Esophagus mucosa (tissue), 1 donor: Measurements from ENCODE around the gene NRCAM. TPM values are rescaled to one million over a fixed set of nuclear protein-coding genes. Genes with fewer than 3 reads are reported as not detected.

Experiments used
- ATAC-seq: fragments of 200-7000 bp; cut with Tn5 transposase; one replicate; pipeline ENCODE4 v1.9.1; 2020
- total RNA-seq: library from RNA; stranded (reverse); gene quantifications from one replicate; pipeline ENCODE4 v1.2.4, GENCODE V29; 2023
- donor health status: DM: yes; HTN: yes; CAD: no.

The NRCAM gene
- total RNA-seq, 1 donor from 2014 or later, result 10.9 TPM

GRCh38 chr7:108457871-108458270, 1.6 kb upstream of the NRCAM start:
- no peak for ATAC-seq

GRCh38 chr7:108456845-108457540, 757 bp upstream of the NRCAM start:
- no peak for ATAC-seq

DNA sequence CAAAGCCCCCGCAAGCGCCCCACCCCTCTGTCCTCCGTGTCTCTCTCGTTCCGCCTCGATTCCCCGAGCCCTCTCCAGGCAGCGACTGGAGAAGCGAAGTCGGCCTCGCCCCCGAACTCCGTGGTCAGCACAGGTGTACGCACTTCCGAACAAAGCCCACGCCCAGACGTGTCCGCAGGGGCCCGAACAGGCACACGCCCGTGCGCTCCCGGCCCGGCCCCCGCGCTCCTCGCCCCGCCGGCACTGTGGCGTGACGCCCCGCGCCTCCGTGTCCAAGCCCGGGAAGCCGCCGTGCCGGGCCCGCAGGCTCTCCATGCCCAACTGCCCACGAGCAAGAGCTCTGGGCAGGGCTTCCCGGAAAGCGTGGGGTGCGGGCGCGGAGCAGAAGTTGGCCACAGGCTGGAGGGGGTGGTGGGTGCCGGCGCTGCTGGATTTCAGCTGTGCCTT, 662 bp downstream of the NRCAM start:
- peak; percentile 46 for ATAC-seq

- ATAC-seq, result peak; percentile 36
These were observed 1.3 kb downstream of the NRCAM start for GRCh38 chr7:108454674-108455550.

DNA sequence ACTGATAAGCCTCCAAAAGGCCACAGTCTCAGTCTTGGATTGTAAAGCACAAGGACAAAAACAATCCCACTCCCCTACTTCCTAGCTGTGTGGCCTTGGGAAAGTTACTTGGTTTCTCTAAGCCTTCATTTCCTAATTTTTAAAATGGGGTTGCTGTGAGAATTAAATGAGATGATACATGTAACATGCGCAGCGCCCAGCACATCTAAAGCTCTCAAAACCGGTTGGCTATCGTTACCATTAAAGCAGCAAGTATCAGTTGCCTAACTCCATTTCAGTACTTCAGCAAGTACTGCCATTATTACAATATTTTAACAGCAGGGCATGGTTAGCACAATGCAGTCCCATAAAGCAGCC, 1.9 kb downstream of the NRCAM start:
- ATAC-seq, result no peak

GRCh38 chr7:108453320-108453719, 2.9 kb downstream of the NRCAM start:
- ATAC-seq, result no peak

DNA sequence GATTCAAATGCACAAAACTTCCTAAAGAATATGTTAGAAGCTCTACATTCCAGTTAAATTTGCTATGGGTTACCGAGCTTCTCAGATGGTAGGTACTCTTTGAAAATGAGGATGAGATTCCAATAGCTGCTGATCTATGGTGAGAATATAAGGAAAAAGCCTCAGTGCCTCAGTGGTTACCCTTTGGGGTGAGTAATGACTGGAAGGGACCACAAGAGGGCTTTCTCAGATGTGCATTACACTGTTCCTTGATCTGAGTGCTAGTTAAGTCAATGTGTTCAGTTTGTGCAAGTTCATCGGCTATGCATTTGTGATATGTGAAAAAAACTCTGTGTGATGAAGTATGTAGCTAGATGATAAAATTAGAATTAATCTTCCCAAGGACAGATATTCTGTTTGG, 3.5 kb downstream of the NRCAM start:
- ATAC-seq, result peak; percentile 35

DNA sequence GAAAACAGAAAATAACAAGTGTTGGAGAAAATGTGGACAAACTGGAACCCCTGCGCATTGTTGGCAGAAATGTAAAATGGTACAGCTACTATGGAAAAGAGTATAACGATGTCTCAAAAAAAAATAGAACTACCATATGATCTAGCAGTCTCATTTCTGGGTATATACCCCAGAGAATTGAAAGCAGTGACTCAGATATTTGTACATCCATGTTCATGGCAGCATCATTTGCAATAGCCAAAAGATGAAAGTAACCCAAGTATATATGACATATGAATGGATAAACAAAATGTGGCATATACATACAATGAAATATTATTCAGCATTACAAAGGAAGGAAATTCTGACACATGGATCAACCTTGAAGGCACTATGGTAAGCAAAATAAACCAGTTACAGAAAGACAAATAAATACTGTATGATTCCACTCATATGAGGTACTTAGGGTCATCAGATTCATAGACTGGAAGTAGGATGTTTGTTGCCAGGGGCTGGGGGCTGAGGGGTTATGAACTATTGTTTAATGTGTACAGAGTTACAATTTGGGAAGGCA, 4.9 kb downstream of the NRCAM start:
- no peak for ATAC-seq

DNA sequence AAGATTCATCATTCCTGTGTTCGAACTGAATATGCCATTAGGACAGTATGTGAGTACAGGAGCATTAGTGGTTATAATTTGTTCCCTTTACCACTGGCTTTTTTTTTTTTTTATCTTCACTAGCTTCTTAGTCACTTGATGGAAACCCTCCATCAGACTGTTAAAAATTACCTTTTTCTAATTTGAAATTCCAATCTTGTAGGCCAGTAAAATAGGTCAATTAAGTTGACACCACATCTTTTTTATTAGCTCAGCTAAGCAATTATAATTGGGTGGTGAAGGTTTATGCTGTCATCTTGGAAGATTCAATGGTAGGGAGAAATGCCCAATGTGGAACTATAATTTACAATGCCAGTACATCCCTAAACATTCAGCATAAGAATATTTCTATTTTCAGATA, 6.1 kb downstream of the NRCAM start:
- ATAC-seq, result no peak

DNA sequence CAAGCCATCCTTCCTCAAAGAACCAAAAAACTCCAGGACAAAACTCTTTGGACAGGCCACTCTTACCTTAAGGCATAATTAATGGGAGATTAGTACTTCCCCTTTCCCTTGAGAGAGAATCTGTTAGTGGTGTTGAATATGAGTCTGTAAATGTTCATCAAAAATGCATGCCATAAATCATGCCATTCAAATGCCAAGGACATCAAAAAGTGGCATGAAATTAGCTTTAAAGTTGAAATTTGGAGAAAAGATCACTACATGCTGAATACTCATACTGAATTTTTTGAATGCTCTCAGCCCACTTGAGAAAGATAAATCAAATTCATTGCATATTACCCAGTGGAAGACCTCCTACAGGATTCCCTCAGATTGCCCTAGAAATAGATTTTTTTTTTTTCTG, 6.7 kb downstream of the NRCAM start:
- ATAC-seq, result no peak

DNA sequence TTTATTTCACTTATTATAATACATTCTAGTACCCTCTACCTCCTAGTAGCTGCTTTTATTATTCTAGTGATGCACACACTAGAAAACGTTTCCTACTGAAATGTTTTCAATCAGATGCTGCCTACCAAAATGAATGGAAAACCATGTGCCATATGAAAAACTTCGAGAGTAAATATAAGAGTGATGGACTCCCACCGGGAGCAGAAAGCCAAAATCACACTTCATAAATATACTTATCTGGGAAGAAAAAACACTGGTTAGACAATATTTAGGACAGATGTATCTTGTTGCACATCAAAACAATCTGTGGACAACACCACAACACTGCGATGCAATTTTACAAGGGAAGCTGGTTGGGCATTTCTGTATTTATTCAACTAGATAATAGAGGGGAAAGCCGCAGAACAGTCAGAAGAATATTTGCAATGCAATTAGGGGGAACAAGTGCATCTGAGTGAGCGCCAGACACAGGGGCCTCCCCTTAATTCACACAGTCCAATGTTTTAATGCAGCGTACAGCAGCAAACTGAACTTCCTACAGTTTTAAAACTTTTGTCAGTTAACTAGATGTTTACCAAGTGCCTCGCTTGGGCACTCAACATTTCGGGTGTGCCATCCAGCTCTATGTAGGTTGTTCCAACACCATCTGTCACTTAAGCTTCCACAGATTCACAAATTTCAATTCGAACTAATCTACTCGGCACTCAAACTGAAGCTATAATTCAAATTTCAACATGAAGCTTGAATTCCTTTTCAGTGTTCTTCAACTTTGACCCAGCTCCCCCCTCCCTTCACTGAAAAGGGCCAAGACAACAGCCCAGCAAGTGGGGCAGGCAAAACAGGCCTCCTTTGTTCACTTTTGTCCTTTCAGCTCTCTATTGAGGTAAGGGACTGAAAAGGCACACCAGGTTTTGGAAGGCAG, 7.4 kb downstream of the NRCAM start:
- no peak for ATAC-seq

GRCh38 chr7:108442039-108442568, 14.1 kb downstream of the NRCAM start:
- peak; percentile 32 for ATAC-seq

DNA sequence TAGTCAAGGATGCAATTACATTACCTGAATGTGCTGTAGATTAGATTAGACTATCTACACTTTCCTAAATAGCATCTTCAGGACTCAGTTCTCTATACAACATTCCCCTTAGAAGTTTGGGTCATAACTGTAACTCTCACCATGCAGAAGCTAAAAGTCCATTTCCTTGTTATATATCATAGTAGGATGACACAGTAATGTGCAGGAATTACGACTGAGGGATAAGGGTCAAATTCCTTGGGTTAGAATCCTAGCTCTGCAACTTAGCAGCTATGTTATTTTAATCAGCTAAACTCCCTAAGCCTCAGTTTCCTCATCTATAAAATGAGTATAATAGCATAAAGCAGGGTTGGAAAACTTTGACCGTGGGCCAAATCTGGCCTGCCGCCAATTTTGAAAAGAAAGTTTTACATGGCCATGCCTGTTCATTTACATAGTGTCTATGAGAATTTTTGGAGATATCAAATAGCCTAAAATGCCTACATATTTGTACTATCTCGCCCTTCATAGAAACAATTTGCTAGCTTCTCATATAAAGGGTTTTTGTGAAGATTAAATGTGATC, 14.8 kb downstream of the NRCAM start:
- ATAC-seq, result no peak

DNA sequence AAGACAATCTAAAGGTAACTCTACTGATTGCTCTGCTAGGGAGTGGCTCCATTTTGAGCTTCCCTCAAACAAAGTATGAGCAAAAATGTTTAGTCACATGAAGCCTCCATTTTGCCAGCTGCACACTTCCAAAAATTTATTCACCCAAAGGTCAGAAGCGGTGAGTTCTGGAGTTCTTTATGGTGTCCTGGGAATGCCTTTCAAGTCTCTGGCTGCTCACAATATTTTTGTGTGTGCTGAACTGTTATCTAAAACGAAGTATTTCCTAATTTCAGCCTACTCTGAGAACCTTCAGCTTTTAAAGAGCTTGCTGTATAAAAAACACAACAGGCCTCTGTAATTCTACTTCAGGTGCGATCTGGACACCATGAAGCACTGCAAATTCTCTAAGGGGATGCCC, 15.6 kb downstream of the NRCAM start:
- no peak for ATAC-seq

DNA sequence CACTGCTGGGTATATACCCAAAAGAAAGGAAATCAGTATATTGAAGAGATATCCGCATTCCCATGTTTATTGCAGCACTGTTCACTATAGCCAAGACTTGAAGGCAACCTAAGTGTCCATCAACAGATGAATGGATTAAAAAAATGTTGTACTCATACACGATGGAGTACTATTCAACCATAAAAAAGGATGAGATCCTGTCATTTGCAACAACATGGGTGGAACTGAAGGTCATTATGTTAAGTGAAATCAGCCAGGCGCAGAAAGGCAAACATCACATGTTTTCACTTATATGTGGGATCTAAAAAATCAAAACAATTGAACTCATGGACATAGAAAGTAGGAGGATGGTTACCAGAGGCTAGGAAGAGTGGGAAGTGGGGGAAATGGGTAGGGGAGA, 19.3 kb downstream of the NRCAM start:
- no peak for ATAC-seq

GRCh38 chr7:108434010-108434409, 22.2 kb downstream of the NRCAM start:
- ATAC-seq, result no peak

- ATAC-seq, result no peak
These were observed 25.1 kb downstream of the NRCAM start for GRCh38 chr7:108431099-108431498.

- no peak for ATAC-seq
These were observed 25.6 kb downstream of the NRCAM start for GRCh38 chr7:108430664-108431063.

- no peak for ATAC-seq
These were observed 28.5 kb downstream of the NRCAM start for GRCh38 chr7:108427766-108428165.

DNA sequence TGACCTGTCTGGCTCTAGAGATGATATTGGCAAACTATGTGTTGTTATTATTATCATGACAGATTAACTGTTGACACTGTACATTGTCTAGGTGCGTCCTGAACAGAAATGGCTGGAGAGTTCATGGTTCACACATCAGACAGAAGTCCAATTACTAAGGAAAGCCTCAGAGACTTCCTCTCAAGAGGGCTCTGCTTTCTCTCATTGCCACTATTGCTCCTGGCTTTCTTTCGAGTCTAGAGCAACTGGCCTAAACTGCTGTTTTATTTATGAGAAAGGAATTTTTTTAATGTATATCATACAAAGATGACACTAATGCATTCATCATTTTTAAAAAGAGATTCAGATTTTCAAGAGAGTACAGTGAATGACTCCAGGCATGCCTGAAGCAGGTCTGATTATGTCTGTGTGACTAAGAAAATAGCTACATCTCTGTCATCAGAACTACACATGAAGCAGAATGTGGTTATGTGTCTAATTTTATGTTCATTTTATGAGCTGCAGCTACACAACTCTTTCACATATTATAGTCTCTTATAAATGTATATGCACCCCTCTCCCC, 30.4 kb downstream of the NRCAM start:
- peak; percentile 65 for ATAC-seq

DNA sequence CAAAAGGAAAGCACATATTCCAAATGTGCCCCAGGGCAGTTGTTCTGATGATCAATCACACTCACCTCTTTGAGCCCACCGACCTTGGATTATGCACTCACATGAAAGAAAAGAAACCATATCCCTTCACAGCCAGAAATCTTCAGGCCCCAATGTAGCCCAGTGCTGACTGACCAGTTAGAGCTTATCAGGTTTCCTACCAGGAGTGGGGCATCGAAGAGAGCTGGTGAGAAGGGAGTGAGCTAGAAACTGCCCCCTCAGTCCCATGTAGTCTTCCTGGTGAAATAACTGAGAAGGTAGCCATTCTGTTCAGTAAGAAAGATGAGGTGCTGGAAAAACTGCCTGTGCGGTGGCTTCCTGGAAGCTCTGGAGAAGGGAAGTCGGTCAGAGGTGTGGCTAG, 32.2 kb downstream of the NRCAM start:
- no peak for ATAC-seq
